HG03280 (cell line): ENCODE measurements around the gene PKIG.
"Not testable (repeated sequence)": the region's sequence is repeated elsewhere in the genome, so short reads cannot be mapped to it uniquely, and the experiment has no call there.

ENCODE experiments used
- ATAC-seq: cut with Tn5 transposase; IDR thresholded peaks from one replicate; pipeline ENCODE4 v1.9.1; 2021; ENCODE audit warnings: mild to moderate bottlenecking, moderate library complexity; ENCODE audit not compliant: unreplicated experiment

The PKIG gene

GRCh38 chr20:44582311-44583025, at the start of gene PKIG:
PKIG (plus strand) TSS chr20:44582579; CDS start chr20:44614557, 31,978 bp downstream.
- no peak for ATAC-seq

- ATAC-seq: no peak
Measured at GRCh38 chr20:44532981-44533331, 49.4 kb upstream of the PKIG start.

GRCh38 chr20:44533928-44534327, 48.5 kb upstream of the PKIG start:
- ATAC-seq: no peak

GRCh38 chr20:44536175-44536574, 46.2 kb upstream of the PKIG start:
- ATAC-seq: no peak

GRCh38 chr20:44537993-44538392, 44.4 kb upstream of the PKIG start:
- no peak for ATAC-seq

GRCh38 chr20:44540834-44541233, 41.5 kb upstream of the PKIG start:
- ATAC-seq: no peak

GRCh38 chr20:44541992-44542391, 40.4 kb upstream of the PKIG start:
- ATAC-seq: no peak

GRCh38 chr20:44542890-44543289, 39.5 kb upstream of the PKIG start:
- ATAC-seq: no peak

GRCh38 chr20:44543358-44543757, 39.0 kb upstream of the PKIG start:
- no peak for ATAC-seq

GRCh38 chr20:44544263-44544662, 38.1 kb upstream of the PKIG start:
- ATAC-seq: no peak

GRCh38 chr20:44547419-44547818, 35.0 kb upstream of the PKIG start:
- ATAC-seq: no peak

GRCh38 chr20:44549123-44549522, 33.3 kb upstream of the PKIG start:
- no peak for ATAC-seq

GRCh38 chr20:44552050-44552449, 30.3 kb upstream of the PKIG start:
- no peak for ATAC-seq

GRCh38 chr20:44552568-44552949, 29.8 kb upstream of the PKIG start:
- ATAC-seq: no peak

GRCh38 chr20:44552950-44553908, 29.1 kb upstream of the PKIG start:
- ATAC-seq: no peak

GRCh38 chr20:44559302-44559701, 23.1 kb upstream of the PKIG start:
- ATAC-seq: no peak

- ATAC-seq: no peak
Measured at GRCh38 chr20:44560229-44560628, 22.1 kb upstream of the PKIG start.

GRCh38 chr20:44560818-44561217, 21.6 kb upstream of the PKIG start:
- not testable (repeated sequence) for ATAC-seq

GRCh38 chr20:44561876-44562275, 20.5 kb upstream of the PKIG start:
- ATAC-seq: no peak

- ATAC-seq: no peak
Measured at GRCh38 chr20:44566018-44566417, 16.4 kb upstream of the PKIG start.

- ATAC-seq: no peak
Measured at GRCh38 chr20:44566811-44567210, 15.6 kb upstream of the PKIG start.

- no peak for ATAC-seq
Measured at GRCh38 chr20:44570367-44570766, 12.0 kb upstream of the PKIG start.
